NCI-H1105 treated with DMSO at 0.1 percent for 48 hours (cell line): ENCODE results near the gene DUSP16.

Experiments used
- DNase-seq: peaks from one replicate; lab custom pipeline; 2025; lab: John Stamatoyannopoulos, UW

DUSP16 gene

GRCh38 chr12:12467688-12468261 lies 94.9 kb downstream of the DUSP16 start:
- DNase-seq: no peak

DNA sequence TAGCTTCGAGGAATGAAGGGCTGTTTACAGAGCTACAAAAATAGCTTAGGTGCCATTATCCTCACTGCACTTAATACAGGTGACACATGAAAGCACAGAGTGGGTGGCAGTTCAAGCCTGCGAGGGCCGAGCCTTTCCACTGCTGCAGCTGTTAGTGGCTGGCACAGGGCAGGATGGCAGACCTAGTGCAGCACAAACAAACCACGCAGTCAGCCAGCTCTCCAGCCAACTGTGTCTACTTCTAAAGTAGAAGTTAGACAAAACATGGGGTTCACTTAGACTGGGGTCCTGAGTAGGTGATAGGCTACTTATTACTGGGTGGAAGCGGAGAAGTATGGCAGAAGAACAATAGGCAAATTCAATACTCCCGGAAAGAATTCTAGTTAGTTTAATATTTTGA lies 95.4 kb downstream of the DUSP16 start:
- no peak for DNase-seq

DNA sequence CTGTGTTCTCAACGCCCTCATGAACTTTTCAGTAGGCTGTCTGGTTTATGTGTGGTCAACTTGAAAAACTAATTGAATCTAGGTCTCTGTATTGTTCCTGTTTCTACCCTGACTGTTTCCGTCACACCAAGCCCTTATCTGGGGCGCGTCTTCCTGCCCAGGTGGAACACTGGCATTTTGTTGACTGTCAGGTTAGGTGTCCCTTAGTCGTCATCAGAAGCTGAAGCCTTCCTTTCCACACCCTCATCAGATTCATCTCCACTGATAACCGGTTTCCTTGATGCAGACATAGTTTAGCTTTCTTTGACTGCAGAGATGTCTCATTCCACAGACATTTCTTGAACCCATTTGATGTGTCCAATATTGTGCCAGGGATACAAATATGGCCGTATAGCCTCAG lies 96.5 kb downstream of the DUSP16 start:
- no peak for DNase-seq

DNA sequence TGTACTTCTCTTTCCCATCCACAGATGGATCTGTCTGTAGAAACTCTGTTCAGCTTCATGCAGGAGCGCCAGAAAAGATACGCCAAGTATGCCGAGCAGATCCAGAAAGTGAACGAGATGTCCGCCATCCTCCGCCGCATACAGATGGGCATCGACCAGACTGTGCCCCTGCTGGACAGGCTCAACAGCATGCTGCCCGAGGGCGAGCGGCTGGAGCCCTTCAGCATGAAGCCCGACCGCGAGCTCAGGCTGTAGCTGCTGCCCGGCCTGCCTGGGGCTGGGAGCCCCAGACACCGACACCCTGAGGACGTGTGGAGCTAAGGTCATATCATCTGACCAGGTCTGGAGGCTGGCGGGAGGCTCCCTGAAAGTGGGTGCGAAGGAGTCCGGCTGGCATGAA lies 97.1 kb downstream of the DUSP16 start:
- no peak for DNase-seq

- no peak for DNase-seq
Measured at GRCh38 chr12:12461923-12462315, 100.7 kb downstream of the DUSP16 start.

DNA sequence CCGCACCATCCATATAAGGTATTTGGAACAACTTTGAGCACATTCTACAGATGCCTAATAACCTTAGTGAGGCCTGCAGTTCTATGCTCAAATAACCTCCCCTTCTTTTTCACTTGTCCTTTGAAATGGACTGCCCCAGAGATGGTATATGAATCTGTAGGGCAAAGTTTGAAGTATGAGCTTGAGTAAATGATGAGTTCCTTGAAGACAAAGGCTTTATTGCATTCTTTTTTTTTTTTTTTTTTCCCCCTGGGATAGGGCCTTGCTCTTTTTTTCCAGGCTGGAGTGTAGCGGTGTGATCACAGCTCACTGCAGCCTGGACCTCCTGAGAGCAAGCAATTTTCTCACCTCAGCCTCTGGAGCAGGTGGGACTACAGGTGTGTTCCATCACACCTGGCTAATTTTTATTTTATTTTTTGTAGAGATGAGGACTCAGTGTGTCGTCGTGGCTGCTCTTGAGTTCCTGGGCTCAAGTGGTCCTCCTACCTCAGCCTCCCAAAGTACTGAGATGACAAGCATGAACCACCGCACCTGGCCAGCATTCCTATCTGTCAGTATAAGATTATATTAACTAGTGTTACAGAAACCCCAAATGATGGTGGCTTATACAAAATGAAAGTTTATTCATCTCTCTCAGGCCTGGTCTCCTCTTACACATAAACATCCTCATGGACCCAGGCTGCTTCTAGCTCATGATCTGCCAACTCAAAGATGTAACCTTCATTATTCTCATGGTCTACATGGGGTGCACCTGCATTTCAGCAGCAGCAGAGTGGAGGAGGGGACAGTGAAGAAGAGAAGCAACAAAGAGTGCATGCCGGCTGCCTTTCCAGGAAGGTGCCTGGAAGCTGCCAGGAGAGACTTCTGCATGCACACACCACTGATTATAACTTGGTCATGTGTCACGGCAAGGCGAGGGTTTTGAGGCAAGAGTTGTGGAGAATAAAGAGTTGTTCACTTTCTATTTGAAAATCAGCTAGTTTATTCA lies 101.4 kb downstream of the DUSP16 start:
- no peak for DNase-seq

DNA sequence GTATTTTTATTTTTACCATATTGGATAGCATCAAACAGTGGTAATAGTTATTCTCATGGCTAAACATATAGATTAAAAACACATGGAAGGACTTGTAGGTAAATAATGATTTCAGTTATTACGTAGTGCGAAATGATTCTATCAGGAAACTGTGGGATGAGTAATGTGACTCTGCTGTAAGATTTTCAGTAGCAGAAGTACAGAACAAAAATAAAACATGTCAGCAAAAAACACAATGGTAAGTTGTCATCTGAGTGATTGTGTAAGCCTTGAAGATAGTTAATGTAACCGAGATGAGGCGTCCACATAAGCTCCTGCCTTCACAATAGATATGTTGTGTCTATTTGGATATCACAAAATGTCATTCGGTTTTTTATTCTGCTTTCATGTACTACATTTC lies 106.0 kb downstream of the DUSP16 start:
- no peak for DNase-seq

DNA sequence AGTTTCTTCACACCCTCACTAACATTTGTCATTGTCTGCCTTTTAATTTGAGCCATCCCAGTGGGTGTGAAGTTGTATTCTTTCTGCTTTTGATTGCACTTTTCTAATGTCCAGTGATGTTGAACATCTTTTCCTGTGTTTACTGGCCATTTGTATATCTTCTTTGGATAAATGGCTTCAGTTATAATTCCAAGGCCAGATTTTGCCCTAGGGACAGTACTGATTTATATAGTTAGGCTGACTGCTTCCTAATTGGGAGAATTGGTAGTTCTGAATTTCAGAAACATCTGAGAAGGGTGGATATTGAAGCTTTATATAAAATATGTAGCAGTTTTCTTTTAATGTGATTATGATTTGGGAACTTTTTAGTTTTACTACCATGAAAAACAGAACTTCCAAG lies 108.3 kb downstream of the DUSP16 start:
- DNase-seq: no peak

- no peak for DNase-seq
Measured at GRCh38 chr12:12453635-12454034, 109.0 kb downstream of the DUSP16 start.

DNA sequence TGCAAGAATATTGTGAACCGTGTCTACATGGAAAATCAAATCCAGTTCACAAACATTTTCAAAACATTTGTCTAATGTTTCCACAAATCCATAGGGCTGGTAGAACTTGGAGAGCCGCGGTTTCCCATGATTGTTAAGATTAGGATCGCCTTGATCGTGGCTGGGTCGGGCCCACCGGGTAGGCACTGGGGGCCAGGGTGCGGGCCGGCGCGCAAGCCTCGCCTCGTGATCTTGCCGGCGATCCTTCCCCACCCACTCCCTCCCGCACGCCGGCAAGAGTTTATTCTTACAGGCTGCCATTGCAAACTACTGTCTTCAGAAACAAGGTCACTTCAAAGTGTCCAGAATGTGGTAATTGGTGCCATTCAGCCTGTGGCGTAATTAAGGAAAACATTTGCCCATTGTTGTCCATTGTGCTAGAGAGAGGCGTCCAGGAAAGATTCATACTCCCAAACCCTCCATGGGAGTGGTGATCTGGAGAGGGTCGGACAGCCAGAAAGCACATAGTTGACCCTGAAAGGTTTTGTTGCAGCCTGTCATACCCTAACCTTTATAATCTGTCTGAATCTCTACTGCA lies 110.2 kb downstream of the DUSP16 start:
- no peak for DNase-seq

DNA sequence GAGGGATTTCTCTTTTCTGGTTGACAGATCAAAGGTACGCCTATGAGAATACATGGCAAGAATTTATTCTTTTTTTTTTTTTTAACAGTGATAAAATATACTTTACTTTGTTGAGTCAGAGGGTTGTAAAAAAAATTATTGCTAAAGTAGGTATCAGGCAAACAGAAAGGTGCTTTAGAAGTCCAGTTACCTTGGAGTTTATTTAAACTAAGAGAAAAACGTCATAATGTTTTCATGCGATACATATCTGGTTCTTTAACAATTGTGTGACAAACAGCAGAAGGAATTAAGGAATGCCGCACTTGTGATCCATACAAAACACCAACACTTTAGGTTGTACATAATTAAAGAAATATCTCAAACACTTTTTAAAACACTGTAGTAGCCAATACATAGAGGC lies 111.6 kb downstream of the DUSP16 start:
- DNase-seq: no peak

- DNase-seq: no peak
Measured at GRCh38 chr12:12450043-12450471, 112.6 kb downstream of the DUSP16 start.

DNA sequence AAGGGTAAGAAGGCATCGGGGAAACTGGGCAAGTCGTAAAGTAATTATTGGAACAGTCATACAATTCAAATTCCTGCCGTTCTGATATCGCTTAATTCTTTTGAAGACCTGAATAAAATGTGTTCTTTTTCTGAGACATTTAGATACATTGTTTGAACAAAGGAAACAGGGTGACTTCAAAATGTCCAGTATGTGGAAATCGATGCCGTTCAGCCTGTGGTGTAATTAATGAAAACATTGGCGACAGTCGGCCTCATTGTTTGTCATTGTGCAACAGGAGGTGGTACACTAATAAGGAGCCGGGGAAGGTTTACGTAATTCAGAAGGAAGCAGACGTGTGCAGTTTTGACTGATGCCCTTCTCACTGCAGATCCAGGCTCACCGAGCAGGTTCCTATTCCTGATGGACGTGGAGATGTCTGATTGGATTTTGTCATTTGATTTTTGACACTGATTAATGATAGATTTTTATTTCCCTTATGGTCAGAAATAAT lies 113.1 kb downstream of the DUSP16 start:
- DNase-seq: peak; percentile 76

DNA sequence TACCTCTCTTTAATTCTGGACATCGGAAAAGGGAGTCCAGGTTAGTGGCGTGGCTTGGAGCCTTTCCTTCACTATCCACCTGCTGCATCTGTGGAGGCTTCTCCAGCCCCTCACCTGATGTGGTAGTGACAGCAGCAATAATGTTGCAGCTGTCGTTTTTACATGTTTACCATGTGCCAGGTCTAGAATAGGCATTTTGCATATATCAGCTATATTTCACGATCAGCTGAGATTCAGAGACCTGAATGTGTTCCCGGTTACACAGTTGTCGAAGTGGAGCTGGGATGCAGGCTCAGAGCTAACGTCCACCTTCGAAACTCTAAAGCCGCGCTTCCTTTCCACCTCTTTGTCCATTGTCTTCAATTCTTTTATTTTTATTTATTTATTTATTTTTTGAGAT lies 114.8 kb downstream of the DUSP16 start:
- DNase-seq: no peak

DNA sequence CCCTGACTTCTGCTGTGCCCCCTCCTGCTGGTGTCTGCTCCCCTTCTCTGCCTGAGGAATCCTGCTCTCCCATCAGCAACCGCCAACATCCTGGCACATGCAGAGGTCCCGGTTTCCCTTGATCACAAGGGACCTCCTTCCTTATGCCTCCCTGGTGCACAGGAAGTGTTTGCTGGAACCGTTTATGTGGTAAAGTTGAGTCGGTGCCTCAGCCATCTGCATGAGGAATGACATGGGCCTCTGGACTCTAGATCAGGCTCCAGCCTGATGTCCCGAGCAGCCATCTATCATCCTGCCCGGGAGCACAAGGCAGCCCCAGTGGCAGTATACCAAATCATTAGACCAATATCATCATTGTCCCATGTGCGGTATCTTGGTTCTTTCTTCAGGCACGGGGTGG lies 115.4 kb downstream of the DUSP16 start:
- no peak for DNase-seq

DNA sequence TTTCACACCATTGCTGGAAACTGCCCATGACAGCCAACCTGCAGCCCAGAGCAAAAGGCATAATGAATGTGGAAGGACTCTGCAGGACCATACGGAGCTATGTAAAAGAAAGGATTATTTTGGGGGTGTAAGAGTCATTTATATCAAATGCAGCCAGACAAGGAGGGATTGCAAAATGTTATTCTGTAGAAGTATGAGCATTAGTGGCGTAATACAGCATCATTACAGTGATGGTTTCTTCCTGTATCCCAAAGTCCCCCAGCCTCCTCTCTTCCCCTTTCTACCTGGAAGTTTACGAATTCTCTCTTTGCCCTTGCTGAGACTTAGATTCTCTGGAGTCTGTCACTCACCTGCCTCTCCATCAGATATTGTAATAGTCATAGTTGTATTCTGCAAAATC lies 115.9 kb downstream of the DUSP16 start:
- DNase-seq: no peak

DNA sequence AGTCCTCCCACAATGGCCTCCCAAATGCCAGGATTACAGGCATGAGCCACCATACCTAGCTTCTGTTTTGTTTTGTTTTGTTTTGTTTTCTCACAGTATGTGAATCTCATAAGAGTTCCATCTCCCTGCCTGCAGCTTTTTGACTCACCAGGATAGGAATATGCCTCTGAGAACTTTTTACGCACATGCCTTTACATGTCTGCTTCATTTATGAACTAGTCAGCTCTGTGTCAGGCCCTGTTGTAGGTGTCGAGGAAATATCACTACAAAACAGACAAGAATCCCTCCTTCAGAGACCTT lies 116.8 kb downstream of the DUSP16 start:
- DNase-seq: no peak

DNA sequence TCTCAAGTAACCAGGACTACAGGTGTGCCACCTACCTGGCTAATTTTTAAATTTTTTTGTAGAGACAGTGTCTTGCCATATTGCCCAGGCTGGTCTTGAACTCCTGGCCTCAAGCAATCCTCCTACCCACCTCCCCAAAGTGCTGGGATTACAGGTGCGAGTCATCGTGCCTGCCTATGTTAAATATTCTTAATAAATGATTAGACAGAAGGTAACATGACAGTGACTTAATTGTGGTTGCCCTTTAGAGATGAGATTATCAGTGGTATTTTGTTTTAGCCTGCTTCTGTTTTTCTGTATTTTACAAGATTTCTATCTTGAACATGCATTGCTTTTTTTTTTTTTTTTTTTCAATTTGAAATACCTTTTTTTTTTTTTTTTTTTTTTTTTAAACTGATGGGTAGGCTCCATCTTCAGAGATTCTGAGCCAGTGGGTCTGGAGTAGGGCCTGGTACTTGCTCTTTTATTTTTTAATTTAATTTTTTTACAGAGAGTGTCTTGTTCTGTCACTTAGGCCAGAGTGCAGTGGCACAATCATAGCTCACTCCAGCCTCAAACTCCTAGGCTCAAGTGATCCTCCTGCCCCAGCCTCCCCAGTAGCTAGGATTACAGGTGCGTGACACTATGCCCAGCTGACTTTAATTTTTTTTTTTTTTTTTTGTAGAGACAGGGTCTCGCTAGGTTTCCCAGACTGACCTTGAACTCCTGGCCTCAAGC lies 117.3 kb downstream of the DUSP16 start:
- no peak for DNase-seq

DNA sequence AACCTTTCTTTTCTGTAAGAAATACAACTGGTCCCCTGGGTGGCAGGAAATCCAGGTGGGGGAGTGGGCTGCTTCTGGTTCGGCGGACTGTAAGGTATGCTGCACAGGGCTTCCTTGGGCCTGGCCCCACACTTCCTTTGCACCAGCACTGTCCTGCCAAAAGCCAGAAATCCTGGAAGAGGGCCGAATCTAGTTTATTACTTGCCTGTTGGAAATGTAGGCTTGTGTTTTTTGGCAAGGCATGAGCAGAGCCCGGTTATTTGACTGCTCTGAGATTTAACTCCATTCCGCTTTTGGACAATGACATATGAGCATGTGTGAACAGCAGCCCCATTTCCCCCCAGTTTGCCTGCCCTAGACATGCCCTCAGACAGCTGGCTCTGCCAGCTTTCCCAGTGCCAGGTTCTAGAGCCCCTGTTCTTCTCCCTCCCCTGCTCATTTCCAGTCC lies 119.2 kb downstream of the DUSP16 start:
- no peak for DNase-seq

GRCh38 chr12:12442548-12443071 lies 120.1 kb downstream of the DUSP16 start:
- DNase-seq: no peak

GRCh38 chr12:12441843-12442461 lies 120.7 kb downstream of the DUSP16 start:
- no peak for DNase-seq

DNA sequence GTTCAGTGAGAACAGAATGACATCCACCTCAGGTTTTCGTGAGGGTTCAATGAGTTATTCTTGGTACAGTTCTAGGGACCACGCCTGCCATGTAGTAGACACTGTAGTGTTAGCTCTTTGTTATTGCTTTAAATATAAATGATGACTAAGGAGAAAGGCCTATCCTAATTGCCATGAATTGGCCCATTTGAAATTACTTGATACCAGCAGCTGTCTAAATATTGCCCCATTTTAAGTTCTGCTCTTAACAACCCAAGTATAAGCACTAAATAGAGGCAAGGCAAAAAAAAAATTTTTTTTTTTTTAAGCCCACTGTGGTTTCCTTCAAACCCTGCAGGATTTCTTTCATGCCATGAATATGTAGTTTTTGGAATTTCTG lies 121.2 kb downstream of the DUSP16 start:
- no peak for DNase-seq
